HG02642 (cell line): ENCODE measurements around the gene CDH23.

Experiments used
- ATAC-seq: cut with Tn5 transposase; IDR thresholded peaks from one replicate; pipeline ENCODE4 v1.9.1; 2021; ENCODE audit warnings: mild to moderate bottlenecking; ENCODE audit not compliant: unreplicated experiment, poor library complexity

The CDH23 gene

DNA sequence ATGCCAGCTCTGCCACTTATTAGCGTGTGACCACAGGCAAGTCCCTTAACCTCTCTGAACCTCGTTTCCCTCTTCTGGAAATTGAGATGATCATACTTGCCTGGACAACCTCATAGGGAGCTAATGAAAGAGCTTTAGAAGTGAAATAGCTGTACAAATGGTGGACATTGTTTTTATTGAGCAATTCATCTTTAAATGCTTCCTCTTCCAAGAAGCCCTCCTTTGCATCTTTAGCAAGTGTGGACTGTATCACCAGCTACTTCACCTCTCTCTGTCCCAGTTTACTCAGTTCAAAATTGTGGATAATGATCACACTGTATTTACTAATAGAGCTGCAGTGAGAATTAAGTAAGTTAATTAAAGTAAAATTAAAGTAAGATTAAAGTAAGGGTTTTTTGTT is 61.7 kb downstream of the CDH23 start:
- no peak for ATAC-seq

DNA sequence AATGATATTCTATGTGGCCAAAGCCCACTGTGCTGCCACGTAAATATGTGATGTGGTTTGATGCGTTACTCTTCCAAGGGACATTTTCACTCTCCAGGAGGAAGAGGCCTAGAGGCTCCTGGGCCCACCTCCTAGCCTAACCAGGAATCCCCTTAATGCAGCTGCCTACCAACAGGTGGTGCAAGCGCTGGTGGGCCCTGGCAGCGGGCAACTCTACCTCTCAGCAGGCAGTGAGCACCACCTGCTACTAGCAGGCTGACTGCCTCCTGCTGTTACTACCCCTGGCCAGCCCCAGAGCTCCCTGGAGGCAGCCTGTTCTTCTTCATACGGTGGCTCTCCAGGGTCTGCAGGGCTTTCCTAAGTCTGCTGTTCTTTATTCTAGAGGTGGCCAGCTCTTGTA is 62.8 kb downstream of the CDH23 start:
- ATAC-seq, result no peak

DNA sequence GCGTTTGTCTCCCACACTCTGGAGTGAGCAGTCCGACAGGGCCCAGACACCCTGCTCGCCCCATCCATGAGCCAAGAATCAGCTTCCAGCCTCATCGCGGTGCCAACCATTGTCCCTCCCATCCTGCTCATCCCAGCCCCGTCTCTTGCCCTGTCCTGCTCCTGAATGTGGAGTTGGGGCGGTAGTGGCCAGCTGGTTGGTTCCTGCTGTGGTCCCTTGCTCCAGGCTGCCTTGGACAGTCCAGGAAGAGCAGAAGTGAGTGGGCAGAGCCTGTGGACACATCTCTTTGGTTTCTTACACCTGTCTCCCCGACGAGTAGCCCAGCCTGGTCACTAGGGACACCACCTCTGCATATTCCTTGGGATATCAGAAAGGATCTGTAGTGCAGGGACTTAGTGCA is 63.9 kb downstream of the CDH23 start:
- ATAC-seq, result no peak

DNA sequence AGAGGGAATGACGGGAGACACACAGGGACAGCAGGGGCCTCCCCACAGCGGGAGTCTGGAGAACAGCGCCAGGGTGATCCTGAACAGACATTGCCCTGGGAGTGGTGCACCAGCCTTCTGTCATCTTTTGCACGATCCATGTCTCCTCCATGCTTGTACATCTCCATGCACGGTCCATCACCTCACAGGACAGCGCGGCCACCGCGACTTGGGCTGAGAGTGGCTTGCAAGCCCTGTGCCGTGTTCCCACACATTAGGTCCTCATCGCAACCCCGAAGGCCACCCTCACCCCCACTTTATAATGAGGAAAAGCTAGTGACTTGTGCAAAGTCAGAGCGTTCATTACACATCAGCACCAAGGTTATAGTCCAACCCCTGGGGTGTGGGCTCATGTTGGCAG is 64.7 kb downstream of the CDH23 start:
- ATAC-seq, result no peak

DNA sequence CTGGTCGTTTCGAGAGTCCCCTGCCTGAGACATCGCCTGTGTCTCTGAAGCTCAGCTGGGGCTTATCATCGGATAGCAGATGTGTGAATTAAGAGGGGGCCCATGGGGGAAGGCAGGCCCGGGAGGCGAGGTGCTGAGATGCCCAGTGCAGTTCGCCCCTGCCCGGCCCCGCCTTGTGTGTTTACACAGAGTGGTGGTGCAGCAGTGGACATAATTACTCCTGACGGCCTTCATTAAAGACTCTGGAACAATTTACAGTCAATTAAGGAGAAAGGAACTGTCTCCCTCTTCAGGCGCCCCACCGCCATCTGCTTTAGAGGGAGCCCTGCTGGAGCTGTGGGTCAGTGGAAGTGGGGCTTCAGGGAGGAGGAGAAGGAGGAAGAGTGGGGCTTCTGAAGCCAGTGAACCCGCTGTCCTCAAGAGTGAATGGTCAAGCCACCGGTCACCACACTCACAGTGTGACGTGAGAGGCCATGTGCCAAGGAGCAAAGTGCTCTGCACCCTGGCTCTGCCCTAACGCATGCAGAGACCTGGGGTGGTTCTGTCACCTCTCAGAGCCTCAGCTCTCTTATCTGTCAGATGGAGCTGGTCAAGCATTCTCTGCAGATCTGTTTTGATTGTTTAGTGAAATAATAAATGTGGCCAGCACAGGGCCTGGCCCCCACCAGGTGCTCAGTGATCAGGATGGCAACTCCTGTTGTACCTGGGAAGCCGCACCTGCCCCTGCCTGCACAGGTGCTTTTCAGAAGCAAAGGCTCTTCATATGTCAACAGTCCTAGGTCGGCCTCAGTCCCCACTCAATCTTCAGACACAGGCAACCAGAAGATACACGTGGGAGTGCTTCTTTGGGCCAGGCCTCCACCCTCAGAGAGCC is 65.6 kb downstream of the CDH23 start:
- ATAC-seq, result no peak

DNA sequence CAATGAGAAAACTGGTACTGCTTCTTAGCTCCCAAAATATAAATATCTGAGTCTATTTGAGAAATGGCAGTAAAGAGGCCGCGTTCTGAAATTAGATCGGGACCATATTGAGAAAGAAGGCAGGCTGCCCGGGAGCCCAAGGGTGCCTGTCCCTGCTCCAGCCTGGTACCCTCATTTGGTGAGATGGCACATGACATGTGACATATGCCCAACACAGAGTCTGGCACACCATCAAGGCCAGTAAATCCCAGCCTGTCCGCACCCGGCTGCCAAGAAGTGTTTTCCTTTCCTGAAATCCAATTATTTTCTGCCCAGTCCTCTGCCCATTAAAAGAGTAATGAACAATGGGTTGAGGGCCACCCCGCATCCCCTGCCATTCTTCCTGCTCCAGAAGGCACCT is 66.4 kb downstream of the CDH23 start:
- ATAC-seq, result no peak

DNA sequence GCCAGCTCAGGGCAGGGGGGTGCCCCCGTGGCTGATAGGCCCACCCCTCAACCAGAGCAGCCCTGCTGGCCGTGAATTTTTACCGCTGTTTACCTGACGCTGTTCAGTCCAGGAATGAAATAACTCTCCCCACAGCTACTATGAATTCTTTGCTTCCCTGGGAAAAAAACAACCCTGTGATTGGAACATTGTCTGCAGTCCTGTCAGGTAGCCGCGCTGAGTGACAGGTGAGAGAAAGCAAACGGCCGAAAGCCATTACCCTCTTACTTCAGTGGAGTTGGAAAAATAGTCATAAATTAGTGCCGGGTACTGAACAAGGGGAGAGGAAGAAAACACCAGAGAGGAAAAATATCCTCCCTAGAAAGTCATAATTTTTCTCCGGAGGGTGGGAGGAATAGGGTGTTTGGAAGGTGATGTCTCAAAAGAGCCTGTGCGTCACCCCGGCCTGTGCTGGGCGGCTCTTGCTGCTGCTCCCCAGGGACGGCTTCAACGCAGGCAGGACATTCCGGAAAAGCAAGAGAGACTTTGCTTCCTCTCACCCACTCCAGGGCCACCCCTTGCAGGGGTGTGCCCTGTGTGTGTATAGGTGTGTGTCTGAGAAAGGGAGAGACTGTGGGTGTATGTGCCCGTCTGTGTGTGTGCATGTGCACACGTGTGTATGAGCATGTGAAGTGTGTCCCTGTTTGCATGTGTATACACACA is 69.0 kb downstream of the CDH23 start:
- ATAC-seq, result no peak

DNA sequence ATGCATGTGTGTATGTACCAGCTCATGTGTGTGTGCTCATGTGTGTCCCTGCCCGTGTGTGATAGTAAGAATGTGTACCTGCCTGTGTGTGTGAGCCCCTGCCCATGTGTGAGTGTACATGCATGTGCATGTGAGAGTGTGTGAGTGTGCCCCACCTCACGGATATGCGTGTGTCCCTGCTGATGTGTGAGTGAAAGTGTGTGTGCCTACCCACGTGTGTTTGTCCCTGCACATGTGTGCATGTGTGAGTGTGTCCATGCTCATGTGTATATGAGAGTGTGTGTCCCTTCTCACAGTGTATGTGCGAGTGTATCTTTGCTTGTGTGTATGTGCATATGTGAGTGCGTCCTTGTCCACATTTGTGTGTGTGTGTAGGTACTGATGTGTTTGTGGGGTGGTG is 69.6 kb downstream of the CDH23 start:
- ATAC-seq, result no peak

DNA sequence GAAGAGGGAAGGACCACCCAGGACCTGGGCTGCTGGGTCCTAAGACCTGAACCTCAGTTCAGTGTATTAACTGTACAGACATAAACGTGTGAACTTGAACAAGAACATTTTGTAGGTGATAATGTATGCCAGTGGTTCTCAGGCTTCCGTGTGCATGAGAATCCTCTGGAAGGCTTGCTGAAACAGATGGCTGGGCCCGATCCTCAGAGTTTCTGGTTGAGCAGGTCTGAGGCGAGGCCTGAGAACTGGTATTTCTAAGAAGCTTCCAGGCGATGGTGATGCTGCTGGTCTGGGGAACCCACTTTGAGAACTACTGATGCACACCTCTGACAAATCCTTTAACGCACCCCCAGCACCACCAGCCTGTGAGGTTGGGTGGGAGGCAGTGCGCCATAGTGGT is 70.4 kb downstream of the CDH23 start:
- no peak for ATAC-seq

DNA sequence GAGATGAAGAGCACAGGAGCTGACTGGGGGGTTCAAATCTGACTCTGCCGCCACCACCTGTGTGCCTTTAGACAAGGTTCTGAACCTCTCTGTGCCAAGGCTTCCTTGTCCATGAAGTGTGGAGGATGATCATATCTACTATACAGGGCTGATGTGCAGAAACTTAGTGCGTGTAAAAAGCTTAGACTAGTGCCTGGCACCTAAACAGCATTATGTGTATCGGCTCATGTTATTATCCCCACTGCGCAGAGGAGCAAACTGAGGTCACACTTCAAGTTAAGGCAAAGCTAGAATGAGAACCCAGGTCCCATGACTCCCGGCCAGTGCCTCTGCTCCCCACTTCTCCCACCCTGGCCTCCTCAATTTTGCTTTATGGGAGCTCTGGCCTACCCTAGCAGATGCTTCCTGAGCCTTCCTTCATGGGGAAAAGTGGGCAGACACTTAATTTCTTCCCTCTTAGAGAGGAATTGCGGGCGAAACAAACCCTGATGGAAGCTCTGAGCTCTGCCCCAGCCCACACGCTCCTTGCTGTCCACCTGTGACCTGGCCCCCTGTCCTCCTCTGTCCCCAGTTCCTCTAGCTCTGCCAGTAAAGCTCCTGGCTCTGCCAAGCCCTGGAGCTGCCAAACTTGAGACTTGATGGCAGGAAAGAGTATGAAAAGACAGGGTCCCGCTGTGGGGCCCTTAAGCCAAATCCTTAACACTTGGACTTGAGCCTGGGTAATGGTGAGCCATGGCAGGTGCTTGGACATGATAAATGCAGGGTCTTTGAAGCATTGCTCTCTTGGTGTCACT is 71.0 kb downstream of the CDH23 start:
- no peak for ATAC-seq

DNA sequence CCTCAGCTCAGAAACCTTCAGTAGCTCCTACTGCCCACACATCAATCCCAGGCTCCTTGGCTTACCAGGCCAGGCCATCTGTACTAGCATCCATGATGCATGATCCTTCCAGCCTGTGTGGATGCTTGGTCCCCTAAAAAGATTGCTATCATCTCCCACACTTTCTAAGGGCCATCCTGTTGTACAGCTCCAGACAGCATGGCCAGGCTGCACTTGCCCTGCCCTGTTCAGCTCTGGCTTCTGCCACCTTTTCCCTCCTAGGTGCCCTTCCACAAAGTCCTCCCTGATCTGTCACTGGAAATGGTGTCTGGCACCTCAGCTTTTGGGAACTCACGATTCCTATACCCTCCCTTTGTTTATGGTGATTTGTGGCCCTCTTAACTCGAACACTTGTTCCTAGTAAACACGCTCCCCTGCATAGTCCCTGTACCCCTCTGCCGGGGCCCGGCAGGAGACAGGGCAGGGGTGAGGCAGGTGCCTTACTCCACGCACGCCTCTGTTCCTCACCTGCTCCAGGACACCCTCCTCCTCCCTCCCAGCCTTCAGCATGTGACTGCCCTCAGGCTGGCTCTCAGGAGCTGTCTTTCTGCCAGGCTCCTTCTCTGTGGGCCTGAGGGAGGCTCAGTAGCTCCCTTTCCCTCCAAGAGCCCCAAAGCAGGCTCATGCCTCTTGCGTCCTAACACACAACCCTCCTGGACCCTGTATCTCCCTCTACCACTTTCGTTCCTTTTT is 71.8 kb downstream of the CDH23 start:
- ATAC-seq, result no peak

DNA sequence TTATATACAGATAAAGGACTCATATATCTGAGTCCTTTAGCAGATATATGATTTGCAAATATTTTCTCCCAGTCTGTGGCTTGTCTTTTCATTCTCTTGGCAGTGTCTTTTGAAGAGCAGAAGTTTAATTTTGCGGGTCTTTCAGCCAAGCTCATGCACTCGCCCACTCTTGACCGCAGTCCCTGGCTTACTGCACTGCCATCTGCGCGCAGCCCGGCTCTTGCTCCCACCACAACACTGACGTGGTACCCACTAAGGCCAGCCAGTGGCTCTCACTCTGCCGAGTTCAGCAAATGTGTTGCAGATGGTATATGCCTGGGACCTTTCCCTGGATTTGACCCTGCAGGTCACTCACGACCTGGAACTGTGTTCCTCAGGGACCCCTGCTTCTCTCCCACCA is 74.3 kb downstream of the CDH23 start:
- ATAC-seq, result no peak

DNA sequence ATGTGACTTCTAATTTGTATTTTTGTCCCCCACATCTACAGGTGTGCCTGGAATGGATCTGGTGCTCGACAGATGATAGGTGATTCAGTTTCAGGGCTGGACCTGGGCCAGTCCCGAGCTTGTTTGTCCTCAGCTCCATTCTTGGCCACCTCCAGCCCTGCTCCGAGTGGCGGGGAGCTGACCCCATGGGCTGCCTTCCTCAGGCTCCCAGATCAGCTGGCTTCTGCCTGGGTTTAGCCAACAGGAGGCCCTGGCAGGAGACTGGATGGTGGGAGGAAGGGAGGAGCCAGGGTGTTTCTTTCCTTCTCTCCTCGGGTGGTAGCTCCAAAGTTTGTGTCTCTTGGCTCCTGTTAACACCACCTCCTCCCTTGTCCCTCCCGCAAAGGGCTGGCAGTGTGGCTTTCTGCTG is 75.2 kb downstream of the CDH23 start:
- ATAC-seq, result no peak

DNA sequence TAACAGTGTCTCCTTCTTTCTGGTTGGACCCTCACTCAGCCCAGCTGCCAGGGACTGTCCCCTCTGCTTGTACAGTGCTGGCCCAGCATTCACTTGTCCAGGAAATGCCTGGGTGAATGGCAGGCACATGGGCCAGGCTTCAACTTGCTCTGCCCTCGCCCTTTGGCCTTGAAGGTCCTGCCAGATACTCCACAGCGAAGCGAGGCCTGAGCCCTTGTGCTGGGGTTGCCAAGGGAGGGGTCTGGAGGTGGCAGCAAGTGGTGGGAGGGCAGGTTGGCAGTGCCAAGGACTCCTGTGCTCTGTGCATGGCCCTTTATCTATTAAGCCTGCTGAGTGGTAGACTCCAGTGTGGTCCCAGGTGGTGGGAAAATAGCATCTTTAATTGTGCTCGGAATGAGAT is 75.7 kb downstream of the CDH23 start:
- ATAC-seq, result no peak

DNA sequence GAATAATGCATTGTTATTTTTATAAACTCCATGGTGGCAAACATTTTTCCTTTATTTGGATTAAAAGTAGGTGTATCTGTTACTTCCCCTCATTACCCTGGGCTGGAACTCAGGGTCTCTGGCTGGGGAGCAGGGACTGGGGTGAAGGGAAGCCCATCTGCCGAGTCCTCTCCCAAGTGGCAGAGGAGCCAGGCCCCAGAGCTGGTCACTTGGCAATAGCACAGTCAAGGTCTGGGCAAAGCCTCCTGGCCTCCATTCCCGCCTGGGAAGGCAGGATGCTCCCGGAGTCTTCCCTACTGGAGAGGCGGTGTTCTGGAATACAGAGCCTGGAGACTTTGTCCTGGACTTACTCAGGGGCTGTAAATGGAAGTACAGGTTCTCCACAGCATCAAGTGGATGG is 76.2 kb downstream of the CDH23 start:
- no peak for ATAC-seq

DNA sequence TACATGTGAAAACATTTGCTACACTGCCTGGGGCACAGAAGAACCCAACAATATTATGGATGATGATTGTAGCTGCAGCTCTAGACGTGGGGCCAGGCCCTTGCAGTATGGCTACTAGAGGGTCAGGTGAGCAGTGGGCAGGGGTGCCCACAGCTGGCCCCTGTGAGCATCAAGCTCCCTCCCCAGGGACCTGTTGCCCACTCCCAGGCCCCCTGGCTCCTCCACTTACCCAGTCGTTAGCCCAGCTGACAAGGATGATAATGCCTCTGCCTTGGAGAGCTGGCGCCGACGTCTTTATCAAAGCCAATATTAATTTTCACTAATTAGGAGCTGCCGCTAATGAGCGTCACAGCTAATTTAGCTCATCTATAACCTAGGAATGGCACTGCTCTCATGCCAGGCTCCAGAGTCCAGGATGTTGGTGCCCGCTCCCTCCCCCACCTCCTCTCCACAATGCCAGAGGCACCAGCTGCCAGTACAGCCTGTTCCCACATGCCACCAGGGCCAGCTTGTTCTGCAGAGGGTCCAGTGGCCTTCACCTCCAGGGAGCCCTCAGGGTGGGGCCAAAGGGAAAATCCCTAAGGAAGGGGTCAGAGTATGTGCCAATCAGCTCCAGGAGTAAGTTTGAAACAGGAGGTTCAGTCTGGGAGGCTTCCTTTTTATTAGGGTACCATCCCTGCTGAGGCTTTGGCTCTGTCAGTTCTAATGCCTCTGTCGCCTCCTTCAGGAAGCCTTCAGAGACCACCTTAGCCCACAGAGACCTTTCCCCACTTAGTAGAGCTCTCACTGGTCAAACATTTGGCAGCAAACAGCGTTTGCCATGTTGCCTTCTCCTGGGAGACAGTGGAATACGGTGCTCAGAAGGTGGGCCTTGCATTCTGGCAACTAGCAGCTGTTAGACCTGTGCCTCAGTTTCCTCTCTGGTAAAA is 77.2 kb downstream of the CDH23 start:
- no peak for ATAC-seq

DNA sequence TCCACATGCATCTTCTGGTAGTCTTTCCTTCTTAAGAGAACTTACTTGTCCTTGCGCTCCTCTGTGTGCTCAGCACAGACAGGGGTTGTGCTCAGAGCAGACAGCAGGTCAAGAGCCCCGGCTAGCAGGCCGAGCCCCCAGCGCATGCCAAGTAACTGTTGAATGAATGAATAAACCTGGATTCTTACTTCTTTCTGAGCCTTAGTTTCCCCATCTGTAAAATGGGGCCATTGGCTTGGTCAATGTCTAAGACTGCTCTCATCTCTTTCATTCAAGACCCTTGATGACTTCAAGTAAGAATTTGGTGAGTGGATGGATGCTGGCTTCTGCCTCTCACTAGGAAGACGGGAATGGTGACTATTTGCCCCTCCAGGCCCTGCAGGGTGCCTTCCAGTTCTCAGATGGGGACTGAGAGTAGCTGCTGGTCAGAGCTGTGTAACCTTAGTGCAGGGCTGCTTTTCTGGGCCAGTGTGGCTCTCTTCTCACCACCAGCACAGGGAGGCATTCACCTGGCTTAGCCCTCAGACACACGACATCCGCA is 78.1 kb downstream of the CDH23 start:
- no peak for ATAC-seq

DNA sequence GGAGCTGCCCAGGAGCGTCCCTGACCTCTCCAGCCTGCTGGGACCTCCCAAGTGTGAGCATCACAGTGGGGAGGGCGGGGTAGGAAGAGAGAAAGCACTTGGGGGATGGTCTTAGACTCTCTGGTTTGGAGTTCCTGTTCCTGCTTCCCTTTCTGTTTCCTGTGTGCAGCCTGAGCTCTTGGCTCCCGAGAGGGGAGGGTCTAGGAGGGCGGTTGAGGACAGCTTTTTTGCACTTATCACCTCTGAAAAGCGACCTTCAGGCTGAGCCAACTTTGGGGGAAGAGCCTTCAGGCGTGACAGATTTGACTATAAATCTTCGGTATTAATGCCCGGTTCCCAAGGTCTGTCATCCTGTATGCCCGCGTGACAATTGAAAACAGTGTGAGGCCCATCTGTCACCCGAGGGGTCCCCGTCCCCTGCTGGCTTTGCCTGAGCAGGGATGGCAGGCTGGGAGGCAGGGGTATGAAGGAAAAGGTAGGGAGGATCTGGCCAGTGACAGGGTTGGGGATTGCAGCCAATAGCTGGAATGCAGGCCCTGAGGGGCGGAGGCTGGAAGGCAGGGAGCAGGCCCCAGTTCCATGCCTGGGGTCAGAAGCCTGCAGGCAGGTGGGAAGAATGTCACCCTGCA is 78.6 kb downstream of the CDH23 start:
- ATAC-seq, result no peak
